ENCODE data around the gene HOXA4.

DNA sequence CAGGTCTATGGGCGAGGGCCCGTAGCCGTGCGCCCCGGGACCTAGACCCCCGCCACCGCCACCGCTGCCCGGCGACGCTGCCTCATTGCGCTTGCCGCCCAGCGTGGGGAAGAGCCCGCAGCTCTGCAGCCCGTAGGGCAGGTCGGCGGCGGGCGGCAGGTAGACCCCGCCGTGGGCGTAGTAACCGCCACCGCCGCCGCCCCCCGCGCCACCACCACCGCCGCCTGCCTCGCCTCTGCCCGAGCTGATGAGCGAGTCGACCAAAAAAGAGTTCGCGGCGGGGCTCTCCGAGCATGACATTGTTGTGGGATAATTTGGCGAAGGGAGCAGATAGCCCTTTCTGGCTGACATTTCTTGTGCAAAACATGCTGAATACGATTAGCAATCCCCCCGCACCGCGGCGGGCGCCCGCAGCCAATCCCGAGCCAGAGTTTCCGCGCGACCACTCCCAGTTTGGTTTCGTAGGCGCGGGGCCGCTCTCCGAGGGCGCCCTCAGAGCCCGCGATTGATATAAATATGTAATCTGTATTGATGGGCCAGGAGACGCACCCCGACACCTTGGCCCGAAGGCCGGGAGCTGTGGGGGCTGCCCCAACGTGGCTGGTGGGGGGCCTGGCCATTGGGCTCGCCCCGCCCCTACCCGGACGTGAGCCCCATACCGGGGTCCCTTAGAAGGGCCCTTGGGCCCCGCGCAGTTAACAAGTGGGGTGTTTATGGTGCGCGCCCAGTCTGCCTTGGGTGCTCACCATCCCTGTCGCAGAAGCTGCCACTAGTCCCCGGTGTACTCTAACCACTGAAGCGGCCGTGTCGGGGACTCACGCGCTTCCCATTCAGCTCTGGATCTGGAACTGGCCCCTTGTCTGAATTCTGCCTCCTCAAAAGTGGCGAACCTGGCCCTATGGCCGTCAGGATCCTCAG lies 43.7 kb upstream of the HOXA4 start, which contains the start of gene HOXA10:
- TF ChIP-seq, protein P1, sequence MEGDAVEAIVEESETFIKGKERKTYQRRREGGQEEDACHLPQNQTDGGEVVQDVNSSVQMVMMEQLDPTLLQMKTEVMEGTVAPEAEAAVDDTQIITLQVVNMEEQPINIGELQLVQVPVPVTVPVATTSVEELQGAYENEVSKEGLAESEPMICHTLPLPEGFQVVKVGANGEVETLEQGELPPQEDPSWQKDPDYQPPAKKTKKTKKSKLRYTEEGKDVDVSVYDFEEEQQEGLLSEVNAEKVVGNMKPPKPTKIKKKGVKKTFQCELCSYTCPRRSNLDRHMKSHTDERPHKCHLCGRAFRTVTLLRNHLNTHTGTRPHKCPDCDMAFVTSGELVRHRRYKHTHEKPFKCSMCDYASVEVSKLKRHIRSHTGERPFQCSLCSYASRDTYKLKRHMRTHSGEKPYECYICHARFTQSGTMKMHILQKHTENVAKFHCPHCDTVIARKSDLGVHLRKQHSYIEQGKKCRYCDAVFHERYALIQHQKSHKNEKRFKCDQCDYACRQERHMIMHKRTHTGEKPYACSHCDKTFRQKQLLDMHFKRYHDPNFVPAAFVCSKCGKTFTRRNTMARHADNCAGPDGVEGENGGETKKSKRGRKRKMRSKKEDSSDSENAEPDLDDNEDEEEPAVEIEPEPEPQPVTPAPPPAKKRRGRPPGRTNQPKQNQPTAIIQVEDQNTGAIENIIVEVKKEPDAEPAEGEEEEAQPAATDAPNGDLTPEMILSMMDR (conservative IDR thresholded peaks at IDR 0.05; ENCODE audit: low read length) = no peak
- TF ChIP-seq EZH2phosphoT487 (IDR thresholded peaks at IDR 0.05; ENCODE audit: borderline replicate concordance) = no peak

All from Loucy (cell line).